Dermis microvascular lymphatic vessel endothelial cell (primary cell): ENCODE data around the gene XRCC4. TPM values are rescaled to one million over a fixed set of nuclear protein-coding genes. Genes with fewer than 3 reads are reported as not detected.

Experiments used
- DNase-seq, 2 donors: peaks; one replicate each; pipeline versions ENCODE4 v3.0.0 to v3.0.0-alpha.2; 2010; ENCODE audit warnings: low read depth in 2 of 2
- total RNA-seq: library from RNA; depleted of rRNA; stranded (reverse); fragments of >200 nt; gene quantifications from 2 replicates; pipeline ENCODE4 v1.2.1, GENCODE V29; 2014

The XRCC4 gene
- total RNA-seq, 1 donor from 2014 or later: 4.5 TPM

- no peak for DNase-seq
Observed at GRCh38 chr5:83115816-83116215, 38.5 kb downstream of the XRCC4 start.

GRCh38 chr5:83118471-83118870 lies 41.1 kb downstream of the XRCC4 start:
- DNase-seq: no peak

GRCh38 chr5:83118976-83119375 lies 41.6 kb downstream of the XRCC4 start:
- DNase-seq: no peak

GRCh38 chr5:83124593-83124992 lies 47.2 kb downstream of the XRCC4 start:
- no peak for DNase-seq

GRCh38 chr5:83125560-83125959 lies 48.2 kb downstream of the XRCC4 start:
- DNase-seq: no peak

GRCh38 chr5:83126501-83126900 lies 49.2 kb downstream of the XRCC4 start:
- DNase-seq: no peak

- DNase-seq: no peak
Observed at GRCh38 chr5:83133797-83134196, 56.5 kb downstream of the XRCC4 start.

- no peak for DNase-seq
Observed at GRCh38 chr5:83142526-83142925, 65.2 kb downstream of the XRCC4 start.

GRCh38 chr5:83145241-83145640 lies 67.9 kb downstream of the XRCC4 start:
- no peak for DNase-seq

GRCh38 chr5:83145882-83146331 lies 68.6 kb downstream of the XRCC4 start:
- no peak for DNase-seq

- no peak for DNase-seq
Observed at GRCh38 chr5:83146441-83146840, 69.1 kb downstream of the XRCC4 start.

- DNase-seq: no peak
Observed at GRCh38 chr5:83147593-83147992, 70.2 kb downstream of the XRCC4 start.

GRCh38 chr5:83148370-83148769 lies 71.0 kb downstream of the XRCC4 start:
- no peak for DNase-seq

GRCh38 chr5:83149671-83150070 lies 72.3 kb downstream of the XRCC4 start:
- DNase-seq: no peak

- no peak for DNase-seq
Observed at GRCh38 chr5:83151821-83152220, 74.5 kb downstream of the XRCC4 start.

- peak in 1 of 2 donors; percentile 1 for DNase-seq
Observed at GRCh38 chr5:83152996-83153395, 75.6 kb downstream of the XRCC4 start.

GRCh38 chr5:83156001-83156400 lies 78.7 kb downstream of the XRCC4 start:
- no peak for DNase-seq

GRCh38 chr5:83157163-83157562 lies 79.8 kb downstream of the XRCC4 start:
- no peak for DNase-seq

GRCh38 chr5:83162601-83163000 lies 85.3 kb downstream of the XRCC4 start:
- no peak for DNase-seq

- DNase-seq: no peak
Observed at GRCh38 chr5:83167538-83167937, 90.2 kb downstream of the XRCC4 start.

GRCh38 chr5:83169571-83170337 lies 92.4 kb downstream of the XRCC4 start:
- no peak for DNase-seq

- DNase-seq: no peak
Observed at GRCh38 chr5:83172011-83172410, 94.7 kb downstream of the XRCC4 start.

- DNase-seq: peak in 1 of 2 donors; percentile 29
Observed at GRCh38 chr5:83172655-83173054, 95.3 kb downstream of the XRCC4 start.

GRCh38 chr5:83173826-83174225 lies 96.5 kb downstream of the XRCC4 start:
- DNase-seq: no peak
